HG03432 (cell line): ENCODE data around the gene TRIP13.
A peak's percentile ranks its signal among the peaks of the same experiment; 100 is the strongest.

Source experiments
- ATAC-seq: cut with Tn5 transposase; IDR thresholded peaks from one replicate; pipeline ENCODE4 v1.9.1; 2021; ENCODE audit warnings: mild to moderate bottlenecking, moderate library complexity; ENCODE audit not compliant: unreplicated experiment

The TRIP13 gene

GRCh38 chr5:949815-950560 lies 57.3 kb downstream of the TRIP13 start:
- ATAC-seq: no peak

DNA sequence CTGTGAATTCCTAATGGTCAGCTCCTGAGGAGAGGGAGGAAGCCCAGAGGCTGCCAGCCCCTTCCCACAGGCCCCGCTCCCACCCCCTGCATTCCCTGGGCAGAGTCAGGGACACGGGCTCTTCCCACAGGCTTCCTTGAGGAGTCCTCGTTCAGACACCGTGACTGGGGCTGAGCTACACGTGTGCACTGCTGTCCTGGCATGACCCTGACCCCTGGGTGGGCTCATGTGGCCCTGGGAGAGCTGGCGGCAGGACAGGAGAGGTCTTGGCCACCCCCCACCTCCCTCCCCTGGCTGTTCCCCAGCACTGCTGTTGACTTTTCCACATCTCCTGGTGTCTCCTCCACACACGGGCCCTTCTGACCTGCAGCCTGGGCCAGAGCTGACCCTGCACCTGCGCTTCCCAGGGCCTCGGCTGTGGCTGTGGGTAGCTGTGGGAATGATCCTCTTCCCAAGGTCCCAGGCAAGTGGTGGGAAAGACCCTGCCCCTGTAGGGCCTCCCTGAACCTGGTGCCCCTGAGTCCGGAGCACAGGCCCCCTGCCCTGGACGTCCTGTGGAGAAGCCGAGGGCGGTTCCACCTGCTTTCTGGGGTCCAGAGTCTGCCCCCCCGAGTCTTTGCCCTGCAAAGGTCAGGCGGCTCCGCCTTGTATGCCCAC lies 59.4 kb downstream of the TRIP13 start:
- no peak for ATAC-seq

GRCh38 chr5:952597-953271 lies 60.0 kb downstream of the TRIP13 start:
- ATAC-seq: no peak

- no peak for ATAC-seq
Measured at GRCh38 chr5:953535-954449, 61.1 kb downstream of the TRIP13 start.

- no peak for ATAC-seq
Measured at GRCh38 chr5:955886-956761, 63.4 kb downstream of the TRIP13 start.

- ATAC-seq: peak; percentile 77
Measured at GRCh38 chr5:956941-957747, 64.5 kb downstream of the TRIP13 start.

GRCh38 chr5:957748-958485 lies 65.2 kb downstream of the TRIP13 start:
- no peak for ATAC-seq

DNA sequence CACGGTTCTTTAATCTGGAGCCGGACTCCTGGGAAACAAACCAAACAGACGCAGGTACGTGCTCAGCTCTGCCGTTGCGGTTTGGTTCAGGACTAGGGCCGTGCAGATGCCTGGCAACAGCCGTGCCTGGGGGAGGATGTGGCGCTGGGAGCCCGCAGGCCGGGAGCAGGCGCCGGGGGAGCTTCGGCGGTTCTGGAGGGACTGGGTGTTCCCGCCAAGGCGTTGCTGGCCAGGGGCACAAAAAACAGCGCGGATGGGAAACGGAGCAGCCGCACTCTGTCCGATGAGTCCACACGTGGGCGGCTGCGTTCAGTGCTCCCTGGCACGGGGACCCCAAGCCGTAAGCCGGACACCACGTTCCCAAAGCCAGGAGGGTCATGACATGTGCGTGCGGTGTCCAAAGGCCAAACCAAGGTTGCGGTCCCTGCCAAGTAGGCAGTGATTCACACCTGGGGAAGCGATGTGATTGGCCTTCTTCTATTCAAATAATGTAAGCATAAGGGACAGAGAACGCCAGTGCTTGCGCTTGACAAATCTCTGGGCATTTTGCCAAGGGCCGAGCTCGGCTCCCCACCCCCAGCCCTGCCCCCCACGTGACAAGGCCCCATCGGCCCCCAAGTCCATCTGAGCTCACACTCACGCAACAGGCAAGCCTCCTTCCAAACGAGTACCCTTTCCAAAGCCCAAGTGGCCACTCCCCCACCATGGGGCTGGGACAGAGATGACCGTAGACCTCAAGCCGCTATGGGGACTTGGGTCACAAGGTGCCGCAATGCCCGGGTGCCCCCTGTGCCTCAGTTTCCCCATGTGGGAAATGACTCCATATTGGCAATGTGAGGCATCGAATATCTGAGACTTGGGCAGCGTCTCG lies 66.3 kb downstream of the TRIP13 start:
- ATAC-seq: no peak

DNA sequence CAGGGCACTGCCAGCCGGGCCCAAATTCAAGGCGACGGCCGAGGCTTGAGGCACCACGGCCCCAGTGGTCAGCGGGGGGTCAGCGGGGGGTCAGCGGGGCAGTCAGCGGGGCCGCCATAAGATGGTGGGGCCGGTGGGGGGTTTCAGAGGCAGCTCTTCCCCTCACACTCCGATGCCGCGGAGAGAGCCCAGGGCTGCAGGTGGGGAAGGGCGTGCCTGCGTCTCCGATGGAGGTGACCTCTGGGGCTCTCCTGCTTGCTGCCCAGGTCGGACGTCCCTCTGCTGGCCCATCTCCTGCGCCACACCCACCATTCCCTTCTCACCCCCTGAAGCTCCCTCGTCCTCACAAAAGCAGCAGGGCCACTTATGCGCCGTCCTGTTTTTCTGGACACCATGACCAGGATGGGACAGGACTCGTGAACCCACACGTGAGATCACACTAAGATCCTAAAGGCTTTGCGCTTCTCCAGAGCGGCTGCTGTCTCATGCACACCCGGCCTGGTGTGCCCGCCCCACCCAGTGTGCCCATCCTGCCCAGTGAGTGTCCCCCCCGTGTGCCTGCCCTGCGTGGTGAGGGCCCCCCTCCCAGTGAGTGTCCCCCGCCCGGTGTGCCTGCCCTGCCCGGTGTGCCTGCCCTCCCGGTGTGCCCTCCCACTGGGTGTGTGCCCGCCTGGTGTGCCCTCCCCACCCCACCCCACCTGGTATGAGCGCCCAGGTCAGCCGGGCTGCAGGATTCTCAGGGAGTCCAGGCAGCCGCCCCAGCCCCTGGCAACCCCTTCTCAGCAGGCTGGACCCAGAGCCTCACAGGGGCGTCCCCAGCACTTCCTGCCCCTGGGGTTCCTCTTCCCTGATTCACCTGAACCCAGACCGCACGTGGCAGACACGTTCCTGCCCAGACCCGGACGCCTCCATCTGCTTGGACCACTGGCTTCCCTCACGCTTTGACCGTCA lies 67.2 kb downstream of the TRIP13 start:
- no peak for ATAC-seq

DNA sequence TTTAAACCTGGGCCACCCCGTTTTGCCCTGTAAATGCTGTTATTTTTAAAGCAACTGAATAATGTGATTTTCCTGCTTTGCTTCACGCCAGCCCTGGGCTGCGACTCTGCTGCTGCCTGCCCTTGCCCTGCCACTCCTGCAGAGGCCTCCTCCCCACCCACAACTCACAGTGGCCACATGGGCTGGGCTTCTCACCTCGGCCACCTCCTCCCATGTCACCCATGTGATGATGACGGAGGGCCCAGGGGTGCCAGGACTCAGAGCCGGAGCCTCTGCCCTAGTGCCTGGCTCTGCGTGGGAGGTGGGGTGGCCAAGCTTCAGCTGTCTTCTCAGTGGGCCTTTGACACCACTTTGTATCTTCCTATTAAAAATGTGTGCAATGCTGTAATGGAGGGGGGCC lies 67.9 kb downstream of the TRIP13 start:
- no peak for ATAC-seq

- no peak for ATAC-seq
Measured at GRCh38 chr5:961002-961710, 68.5 kb downstream of the TRIP13 start.

DNA sequence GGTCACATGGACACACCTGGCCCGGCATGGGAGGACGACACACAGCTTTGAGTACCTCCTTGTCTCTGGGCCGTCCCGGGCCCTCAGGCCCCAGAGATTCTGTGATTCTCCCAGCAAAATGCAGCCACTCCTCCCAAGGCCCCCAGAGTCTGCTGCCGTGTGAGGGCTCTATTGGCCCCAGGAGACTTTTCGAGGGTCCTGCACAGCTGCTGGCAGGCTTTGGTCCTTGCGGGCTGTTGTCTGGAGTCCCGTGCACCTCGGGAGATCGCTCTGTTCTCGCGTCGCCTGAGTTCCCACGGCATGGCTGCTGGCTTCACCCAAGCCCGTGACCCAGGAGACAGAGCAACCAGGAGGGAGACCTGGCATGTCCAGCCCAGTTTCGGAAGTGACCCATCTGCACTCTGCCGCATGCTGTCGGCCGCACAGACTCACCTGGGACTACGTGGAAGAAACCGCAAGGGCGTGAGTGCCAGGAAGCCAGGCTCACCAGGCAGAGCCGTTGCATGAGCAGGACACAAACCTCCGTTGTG lies 69.1 kb downstream of the TRIP13 start:
- no peak for ATAC-seq

- ATAC-seq: no peak
Measured at GRCh38 chr5:962386-962785, 69.7 kb downstream of the TRIP13 start.

GRCh38 chr5:962801-963200 lies 70.1 kb downstream of the TRIP13 start:
- ATAC-seq: no peak

- no peak for ATAC-seq
Measured at GRCh38 chr5:963310-963672, 70.6 kb downstream of the TRIP13 start.
